PC-9 (cell line): ENCODE measurements around the gene PMM2. TPM values are rescaled to one million over a fixed set of nuclear protein-coding genes. Genes with fewer than 3 reads are reported as not detected.

Source experiments
- BruUV-seq: library from RNA; stranded (reverse); fragments of 400-500 nt; replicated peaks from 2 replicates; lab custom pipeline; 2021; lab: Mats Ljungman, UMichigan
- CTCF ChIA-PET: fragments of 300-600 bp; sonication (Branson Sonifier 250); formaldehyde crosslinking; loops from one replicate; lab custom pipeline; 2022; ENCODE audit warnings: antibody characterized with exemption; lab: Charles Lee
- POLR2A ChIA-PET: fragments of 300-600 bp; sonication (Branson Sonifier 250); formaldehyde crosslinking; loops from one replicate; lab custom pipeline; 2022; ENCODE audit warnings: antibody characterized with exemption; ENCODE audit not compliant: unreplicated experiment; lab: Charles Lee
- DNase-seq, 2 experiments: peaks; one replicate each; pipeline versions ENCODE4 v3.0.0 to v3.0.0-alpha.2; 2015 to 2022; ENCODE audit warnings: mixed read lengths in 1 of 2
- H2AFZ ChIP-seq: fragments of 200-600 bp; sonication (generic); 2 replicates; pipeline ENCODE4 v1.8.1; 2017; ENCODE audit warnings: antibody characterized with exemption
- H3F3A ChIP-seq: fragments of 200-600 bp; sonication (generic); 2 replicates; pipeline ENCODE4 v1.8.1; 2017; ENCODE audit warnings: antibody characterized with exemption, mild to moderate bottlenecking, low read depth; ENCODE audit not compliant: insufficient read depth
- H3K27ac ChIP-seq: fragments of 200-600 bp; sonication (generic); 2 replicates; pipeline ENCODE4 v1.6.1; 2016; ENCODE audit warnings: mixed run types
- H3K27me3 ChIP-seq: fragments of 200-600 bp; sonication (generic); 2 replicates; pipeline ENCODE4 v1.6.1; 2016; ENCODE audit warnings: low read depth, mixed run types; ENCODE audit not compliant: insufficient read depth
- H3K36me3 ChIP-seq: fragments of 200-600 bp; sonication (generic); 2 replicates; pipeline ENCODE4 v1.6.1; 2016; ENCODE audit warnings: low read depth, mixed run types
- H3K4me1 ChIP-seq: fragments of 200-600 bp; sonication (generic); replicated peaks from 2 replicates; pipeline ENCODE4 v1.6.1; 2016; ENCODE audit warnings: mixed run types; ENCODE audit not compliant: insufficient read depth
- H3K4me2 ChIP-seq: fragments of 200-600 bp; sonication (generic); 2 replicates; pipeline ENCODE4 v1.6.1; 2017; ENCODE audit warnings: mixed run types
- H3K4me3 ChIP-seq: fragments of 200-600 bp; sonication (generic); 2 replicates; pipeline ENCODE4 v1.6.1; 2016; ENCODE audit warnings: mixed run types
- H3K79me2 ChIP-seq: fragments of 200-600 bp; sonication (generic); 2 replicates; pipeline ENCODE4 v1.6.1; 2017; ENCODE audit warnings: low read depth, mixed run types
- H3K9me2 ChIP-seq: fragments of 200-600 bp; sonication (generic); 2 replicates; pipeline ENCODE4 v1.8.1; 2017; ENCODE audit warnings: mild to moderate bottlenecking; ENCODE audit not compliant: insufficient read depth
- H3K9me3 ChIP-seq: fragments of 200-600 bp; sonication (generic); 2 replicates; pipeline ENCODE4 v1.8.1; 2016; ENCODE audit warnings: low read depth; ENCODE audit not compliant: insufficient read depth
- H4K20me1 ChIP-seq: fragments of 200-600 bp; sonication (generic); 2 replicates; pipeline ENCODE4 v1.8.1; 2017; ENCODE audit not compliant: insufficient read depth
- EZH2 ChIP-seq: fragments of 200-600 bp; sonication (generic); IDR thresholded peaks from 2 replicates; pipeline ENCODE4 v1.8.0; 2017; ENCODE audit warnings: antibody characterized with exemption, low read depth
- intact Hi-C: fragments of 100-400 bp; cut with micrococcal nuclease; formaldehyde crosslinking; loops from one replicate; pipeline ENCODE4 v1.10.0; 2022; ENCODE audit not compliant: unreplicated experiment
- total RNA-seq: library from RNA; stranded (reverse); gene quantifications from 2 replicates; pipeline ENCODE4 v1.2.3, GENCODE V29; 2021
- TF ChIP-seq, protein P1 (sequence below): fragments of 200-600 bp; sonication (generic); conservative IDR thresholded peaks from 2 replicates; pipeline ENCODE4 v1.6.1; 2017; ENCODE audit warnings: mixed run types, antibody characterized with exemption, mild to moderate bottlenecking, moderate library complexity

PMM2 gene
- total RNA-seq, 1 experiment from 2014 or later: 54.4 TPM

DNA sequence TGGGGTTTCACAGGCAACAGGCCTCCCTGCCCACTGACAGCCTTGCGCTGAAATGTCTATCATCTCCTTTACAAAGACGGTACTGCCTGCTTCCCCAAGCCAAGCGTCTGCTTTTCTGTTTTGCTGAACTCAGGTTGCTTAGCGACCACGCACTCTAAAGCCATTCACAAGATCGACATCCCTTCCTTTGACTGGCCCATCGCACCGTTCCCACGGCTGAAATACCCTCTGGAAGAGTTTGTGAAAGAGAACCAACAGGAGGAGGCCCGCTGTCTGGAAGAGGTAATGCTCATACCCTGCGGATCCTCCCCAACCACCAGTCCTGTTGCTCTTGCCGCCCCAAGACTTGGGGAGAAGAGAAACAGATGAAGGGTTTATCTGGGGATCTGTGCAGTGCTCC is 28.9 kb upstream of the PMM2 start:
- Histone ChIP-seq H3K4me2 (no peak overlapping the region), H3K36me3 (no peaks in the 10 kb centered on the region), H3K27ac (no peak overlapping the region), H3K4me1 (no peaks in the 10 kb centered on the region), H3F3A (no peaks in the 10 kb centered on the region), H3K4me3 (no peak overlapping the region), H3K9me3 (no peaks in the 10 kb centered on the region), H4K20me1 (no peaks in the 10 kb centered on the region), H3K27me3 (no peaks in the 10 kb centered on the region), H3K9me2 (no peaks in the 10 kb centered on the region), H2AFZ (no peak overlapping the region), H3K79me2 (no peaks in the 10 kb centered on the region)
- ChIA-PET CTCF (interaction anchor here (0.7 kb wide), 1 partner anchor 202 kb away, joined by 5 read pairs; no protein-coding TSS in a partner anchor), POLR2A (no interaction called here)
- intact Hi-C loops: no loop called here
- no TSS peak for BruUV-seq
- TF ChIP-seq, protein P1, sequence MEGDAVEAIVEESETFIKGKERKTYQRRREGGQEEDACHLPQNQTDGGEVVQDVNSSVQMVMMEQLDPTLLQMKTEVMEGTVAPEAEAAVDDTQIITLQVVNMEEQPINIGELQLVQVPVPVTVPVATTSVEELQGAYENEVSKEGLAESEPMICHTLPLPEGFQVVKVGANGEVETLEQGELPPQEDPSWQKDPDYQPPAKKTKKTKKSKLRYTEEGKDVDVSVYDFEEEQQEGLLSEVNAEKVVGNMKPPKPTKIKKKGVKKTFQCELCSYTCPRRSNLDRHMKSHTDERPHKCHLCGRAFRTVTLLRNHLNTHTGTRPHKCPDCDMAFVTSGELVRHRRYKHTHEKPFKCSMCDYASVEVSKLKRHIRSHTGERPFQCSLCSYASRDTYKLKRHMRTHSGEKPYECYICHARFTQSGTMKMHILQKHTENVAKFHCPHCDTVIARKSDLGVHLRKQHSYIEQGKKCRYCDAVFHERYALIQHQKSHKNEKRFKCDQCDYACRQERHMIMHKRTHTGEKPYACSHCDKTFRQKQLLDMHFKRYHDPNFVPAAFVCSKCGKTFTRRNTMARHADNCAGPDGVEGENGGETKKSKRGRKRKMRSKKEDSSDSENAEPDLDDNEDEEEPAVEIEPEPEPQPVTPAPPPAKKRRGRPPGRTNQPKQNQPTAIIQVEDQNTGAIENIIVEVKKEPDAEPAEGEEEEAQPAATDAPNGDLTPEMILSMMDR: no peak
- no peak for TF ChIP-seq EZH2
- no peak for DNase-seq

DNA sequence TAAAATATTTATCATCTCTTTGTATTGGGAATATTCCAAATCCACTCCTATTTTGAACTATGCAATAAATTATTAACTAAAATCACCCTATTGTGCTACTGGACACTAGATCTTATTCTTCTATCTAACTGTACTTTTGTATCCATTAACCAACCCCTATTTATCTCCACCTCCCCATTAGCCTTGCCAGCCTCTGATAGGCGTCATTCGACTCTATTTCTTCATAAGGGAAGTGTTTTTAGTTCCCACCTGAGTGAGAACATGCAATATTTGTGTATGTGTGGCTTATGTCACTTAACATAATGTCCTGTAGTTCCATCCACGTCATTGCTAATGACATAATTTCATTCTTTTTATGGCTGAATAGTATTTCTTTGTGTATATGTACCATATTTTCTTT is 24.1 kb upstream of the PMM2 start:
- no peaks in the 10 kb centered on the region for H3K27me3 ChIP-seq
- POLR2A ChIA-PET: no interaction called here
- BruUV-seq: no TSS peak
- H3K9me2 ChIP-seq: no peaks in the 10 kb centered on the region
- no peak overlapping the region for H3K4me3 ChIP-seq
- no peaks in the 10 kb centered on the region for H3K9me3 ChIP-seq
- H3K27ac ChIP-seq: no peak overlapping the region
- no peak overlapping the region for H2AFZ ChIP-seq
- H3K36me3 ChIP-seq: no peaks in the 10 kb centered on the region
- peaks cover 9% of the 10 kb centered on the region for H3K4me1 ChIP-seq
- H3K79me2 ChIP-seq: no peaks in the 10 kb centered on the region
- peaks cover 9% of the 10 kb centered on the region for H3F3A ChIP-seq
- no peak for DNase-seq
- no peak overlapping the region for H3K4me2 ChIP-seq
- intact Hi-C loops: no loop called here
- CTCF ChIA-PET: no interaction called here
- no peak for TF ChIP-seq EZH2
- TF ChIP-seq, protein P1: no peak
- H4K20me1 ChIP-seq: no peaks in the 10 kb centered on the region

DNA sequence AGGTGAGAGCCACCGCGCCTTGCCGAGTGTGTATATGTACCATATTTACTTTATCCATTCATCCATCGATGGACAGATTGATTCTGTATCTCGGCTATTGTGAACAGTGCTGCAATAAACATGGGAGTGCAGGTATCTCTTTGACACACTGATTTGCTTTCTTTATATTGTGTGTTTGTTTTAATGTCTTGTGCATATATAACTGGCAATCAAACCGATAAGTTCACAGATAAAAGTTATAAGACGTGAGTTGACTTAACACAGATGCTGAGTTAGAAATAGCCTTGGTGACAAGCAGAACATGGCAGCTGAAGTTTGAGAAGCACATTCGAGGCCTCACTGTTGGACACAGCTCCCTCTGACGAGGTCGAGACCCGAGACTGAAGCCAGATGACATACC is 23.4 kb upstream of the PMM2 start:
- no peak overlapping the region for H3K27ac ChIP-seq
- no peaks in the 10 kb centered on the region for H3K79me2 ChIP-seq
- TF ChIP-seq EZH2: no peak
- TF ChIP-seq, protein P1: no peak
- no peaks in the 10 kb centered on the region for H3K9me3 ChIP-seq
- H2AFZ ChIP-seq: no peak overlapping the region
- no peak overlapping the region for H3K4me3 ChIP-seq
- no TSS peak for BruUV-seq
- POLR2A ChIA-PET: no interaction called here
- H4K20me1 ChIP-seq: no peaks in the 10 kb centered on the region
- H3K9me2 ChIP-seq: no peaks in the 10 kb centered on the region
- H3K27me3 ChIP-seq: no peaks in the 10 kb centered on the region
- peaks cover 9% of the 10 kb centered on the region for H3F3A ChIP-seq
- no peak for DNase-seq
- H3K4me1 ChIP-seq: peaks cover 9% of the 10 kb centered on the region
- H3K4me2 ChIP-seq: no peak overlapping the region
- no peaks in the 10 kb centered on the region for H3K36me3 ChIP-seq
- intact Hi-C loops: no loop called here
- CTCF ChIA-PET: no interaction called here
